ENCODE results near the gene ZSWIM6.

- TF ChIP-seq EZH2phosphoT487 (conservative IDR thresholded peaks at IDR 0.05; ENCODE audit: low read length) (no peak), CTCF (IDR thresholded peaks at IDR 0.05; ENCODE audit: insufficient read depth, low read length, poor library complexity, severe bottlenecking) (no peak)
These were observed 20.1 kb downstream of the ZSWIM6 start for GRCh38 chr5:61352180-61352579.
